ENCODE results near the gene TRPM7. TPM values are rescaled to one million over a fixed set of nuclear protein-coding genes. Genes with fewer than 3 reads are reported as not detected.
"Not testable (repeated sequence)": the region's sequence is repeated elsewhere in the genome, so short reads cannot be mapped to it uniquely, and the experiment has no call there.

TRPM7 gene
- total and polyA plus RNA-seq, 8 donors = 30.6 to 47.6 (median 40.1) TPM

DNA sequence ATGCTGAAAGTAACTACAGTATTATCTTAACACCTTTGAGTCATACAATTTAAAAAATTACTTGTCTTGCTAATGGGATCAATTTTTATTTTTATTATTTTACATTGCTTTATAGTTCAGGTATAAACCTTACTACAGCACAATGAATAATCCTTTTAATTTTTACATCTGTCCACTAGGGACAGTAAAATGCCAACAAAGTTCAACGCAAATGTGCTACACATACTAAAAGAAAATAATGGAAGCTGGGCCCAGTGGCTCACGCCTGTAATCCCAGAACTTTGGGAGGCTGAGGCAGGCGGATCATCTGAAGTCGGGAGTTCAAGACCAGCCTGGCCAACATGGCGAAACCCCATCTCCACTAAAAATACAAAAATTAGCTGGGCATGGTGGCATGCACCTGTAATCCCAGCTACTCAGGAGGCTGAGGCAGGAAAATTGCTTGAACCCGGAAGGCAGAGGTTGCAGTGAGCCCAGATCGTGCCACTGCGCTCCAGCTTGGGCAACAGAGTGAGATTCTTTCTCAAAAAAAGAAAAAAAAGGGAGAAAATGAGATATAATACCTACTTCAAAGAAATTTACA lies 64.1 kb downstream of the TRPM7 start:
- H3K4me1 ChIP-seq; H3K9me3 ChIP-seq; H3K4me3 ChIP-seq; intact Hi-C loops (cut with DNase I); H3K27me3 ChIP-seq; H3K27ac ChIP-seq; ATAC-seq: not testable (repeated sequence)
- H3K36me3 ChIP-seq = peaks cover 0 to 77% of the 10 kb centered on the region in 2 donors
- TF ChIP-seq CTCF (IDR thresholded peaks at IDR 0.05) = peak in 1 of 2 donors; percentile 9
- peak in 1 of 4 donors; percentile 1 for DNase-seq

DNA sequence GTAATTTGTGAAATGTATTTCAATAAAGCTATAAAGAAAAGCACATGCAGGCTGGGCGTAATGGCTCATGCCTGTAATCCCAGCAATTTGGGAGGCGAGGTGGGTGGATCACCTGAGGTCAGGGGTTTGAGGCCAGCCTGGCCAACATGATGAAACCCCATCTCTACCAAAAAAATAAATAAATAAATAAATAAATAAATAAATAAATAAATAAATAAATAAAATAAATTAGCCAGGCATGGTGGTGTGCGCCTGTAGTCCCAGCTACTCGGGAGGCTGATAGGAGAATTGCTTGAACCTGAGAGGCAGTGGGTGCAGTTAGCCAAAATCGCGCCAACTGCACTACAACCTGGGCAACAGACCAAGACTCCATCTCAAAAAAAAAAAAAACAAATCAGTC lies 69.6 kb downstream of the TRPM7 start:
- intact Hi-C loops (cut with DNase I); H3K4me3 ChIP-seq; H3K9me3 ChIP-seq; DNase-seq; H3K4me1 ChIP-seq; H3K27me3 ChIP-seq; H3K27ac ChIP-seq; ATAC-seq: not testable (repeated sequence)
- H3K36me3 ChIP-seq = peaks cover 0 to 89% of the 10 kb centered on the region in 2 donors

DNA sequence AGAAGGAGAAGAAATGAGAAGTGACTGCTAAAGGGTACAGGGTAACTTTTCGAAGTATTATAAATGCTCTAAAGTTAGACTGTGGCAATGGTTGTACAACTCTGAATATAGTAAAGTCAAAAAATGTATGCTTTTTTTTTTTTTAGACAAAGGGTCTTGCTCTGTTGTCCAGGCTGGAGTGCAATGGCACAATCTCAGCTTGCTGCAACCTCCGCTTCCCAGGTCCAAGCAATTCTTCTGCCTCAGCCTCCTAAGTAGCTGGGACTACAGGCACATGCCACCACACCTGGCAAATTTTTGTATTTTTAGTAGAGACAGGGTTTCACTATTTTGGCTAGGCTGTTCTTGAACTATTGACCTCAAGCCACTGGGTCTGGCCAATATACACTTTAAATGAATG lies 70.0 kb downstream of the TRPM7 start:
- H3K4me1 ChIP-seq; H3K9me3 ChIP-seq; H3K27me3 ChIP-seq; H3K27ac ChIP-seq; DNase-seq; intact Hi-C loops (cut with DNase I); H3K4me3 ChIP-seq; ATAC-seq: not testable (repeated sequence)
- peaks cover 0 to 89% of the 10 kb centered on the region in 2 donors for H3K36me3 ChIP-seq

DNA sequence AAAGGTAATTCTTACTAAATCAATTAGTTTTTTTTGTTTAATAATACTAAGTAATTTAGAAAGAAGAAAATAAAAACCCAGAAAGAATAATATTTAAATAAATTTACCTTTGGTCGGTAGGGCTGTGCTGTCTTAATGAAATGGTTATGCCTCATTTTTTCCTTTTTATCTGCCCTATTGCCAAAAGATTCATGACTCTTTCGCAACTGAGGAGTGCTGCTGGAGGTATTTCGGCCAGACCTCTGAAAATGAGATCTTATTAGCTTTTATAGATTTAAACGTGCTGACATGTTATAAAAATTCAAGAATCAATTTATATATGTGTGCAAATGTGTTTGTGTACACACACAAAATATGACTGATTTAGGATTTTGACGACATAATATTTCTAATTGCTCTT lies 73.0 kb downstream of the TRPM7 start:
- ATAC-seq = no peak
- no peak for TF ChIP-seq CTCF (IDR thresholded peaks at IDR 0.05)
- no peaks in the 10 kb centered on the region for H3K9me3 ChIP-seq
- DNase-seq = no peak
- intact Hi-C loops (cut with DNase I) = no loop called here
- no peak overlapping the region for H3K4me3 ChIP-seq
- no peak overlapping the region for H3K27ac ChIP-seq
- no peaks in the 10 kb centered on the region for H3K27me3 ChIP-seq
- H3K36me3 ChIP-seq = peaks cover 0 to 85% of the 10 kb centered on the region in 2 donors
- H3K4me1 ChIP-seq = no peaks in the 10 kb centered on the region

GRCh38 chr15:50607129-50607528 lies 79.5 kb downstream of the TRPM7 start:
- no peaks in the 10 kb centered on the region for H3K27me3 ChIP-seq
- no peak for TF ChIP-seq CTCF (IDR thresholded peaks at IDR 0.05)
- H3K4me3 ChIP-seq = no peak overlapping the region
- DNase-seq = no peak
- H3K9me3 ChIP-seq = no peaks in the 10 kb centered on the region
- ATAC-seq = no peak
- H3K27ac ChIP-seq = no peak overlapping the region
- H3K36me3 ChIP-seq = peaks cover 0 to 91% of the 10 kb centered on the region in 2 donors
- intact Hi-C loops (cut with DNase I) = no loop called here
- no peaks in the 10 kb centered on the region for H3K4me1 ChIP-seq

DNA sequence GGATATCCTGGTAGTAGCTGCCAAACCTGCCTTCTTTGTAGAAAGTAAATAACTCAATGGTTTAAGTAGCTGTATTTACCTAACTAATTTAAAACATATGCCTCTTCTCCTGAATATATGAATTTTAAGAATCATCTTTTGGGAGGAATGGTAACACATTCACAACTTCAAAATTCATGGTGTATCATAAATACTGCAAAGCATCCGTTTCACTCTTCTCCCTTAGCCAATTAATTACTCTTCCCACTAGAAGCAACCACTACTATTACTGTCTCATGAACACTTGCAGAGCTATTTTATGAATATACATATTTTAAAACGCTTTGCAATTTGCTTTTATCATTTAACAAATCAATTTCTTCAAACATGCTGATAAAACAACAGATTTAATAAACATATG lies 81.1 kb downstream of the TRPM7 start:
- TF ChIP-seq CTCF (IDR thresholded peaks at IDR 0.05) = no peak
- Histone ChIP-seq H3K27me3 (no peaks in the 10 kb centered on the region), H3K4me1 (no peaks in the 10 kb centered on the region), H3K4me3 (no peak overlapping the region), H3K9me3 (no peaks in the 10 kb centered on the region), H3K27ac (no peak overlapping the region), H3K36me3 (peaks cover 0 to 84% of the 10 kb centered on the region in 2 donors)
- ATAC-seq (no peak), DNase-seq (no peak)
- intact Hi-C loops (cut with DNase I) = no loop called here

- H3K9me3 ChIP-seq; DNase-seq; intact Hi-C loops (cut with DNase I); H3K27me3 ChIP-seq; H3K4me1 ChIP-seq; ATAC-seq; H3K27ac ChIP-seq; H3K4me3 ChIP-seq: not testable (repeated sequence)
- H3K36me3 ChIP-seq = peaks cover 0 to 85% of the 10 kb centered on the region in 2 donors
Observed at GRCh38 chr15:50602028-50602427, 84.6 kb downstream of the TRPM7 start.

Measured in left lung (tissue), 10 donors.